ENCODE results near the gene PCCA. TPM values are rescaled to one million over a fixed set of nuclear protein-coding genes. Genes with fewer than 3 reads are reported as not detected.

The PCCA gene
- total and polyA plus RNA-seq, 9 donors = 23.5 to 62.4 (median 45.8) TPM

- Histone ChIP-seq H3K27me3 (no peaks in the 10 kb centered on the region), H3K4me3 (no peak overlapping the region), H3K27ac (no peak overlapping the region), H3K9me3 (no peaks in the 10 kb centered on the region), H3K36me3 (no peaks in the 10 kb centered on the region), H3K4me1 (ENCODE audit: insufficient read depth) (peaks cover 3% of the 10 kb centered on the region)
- TF ChIP-seq EP300 (IDR thresholded peaks at IDR 0.05) = no peak
- TF ChIP-seq, protein P1, sequence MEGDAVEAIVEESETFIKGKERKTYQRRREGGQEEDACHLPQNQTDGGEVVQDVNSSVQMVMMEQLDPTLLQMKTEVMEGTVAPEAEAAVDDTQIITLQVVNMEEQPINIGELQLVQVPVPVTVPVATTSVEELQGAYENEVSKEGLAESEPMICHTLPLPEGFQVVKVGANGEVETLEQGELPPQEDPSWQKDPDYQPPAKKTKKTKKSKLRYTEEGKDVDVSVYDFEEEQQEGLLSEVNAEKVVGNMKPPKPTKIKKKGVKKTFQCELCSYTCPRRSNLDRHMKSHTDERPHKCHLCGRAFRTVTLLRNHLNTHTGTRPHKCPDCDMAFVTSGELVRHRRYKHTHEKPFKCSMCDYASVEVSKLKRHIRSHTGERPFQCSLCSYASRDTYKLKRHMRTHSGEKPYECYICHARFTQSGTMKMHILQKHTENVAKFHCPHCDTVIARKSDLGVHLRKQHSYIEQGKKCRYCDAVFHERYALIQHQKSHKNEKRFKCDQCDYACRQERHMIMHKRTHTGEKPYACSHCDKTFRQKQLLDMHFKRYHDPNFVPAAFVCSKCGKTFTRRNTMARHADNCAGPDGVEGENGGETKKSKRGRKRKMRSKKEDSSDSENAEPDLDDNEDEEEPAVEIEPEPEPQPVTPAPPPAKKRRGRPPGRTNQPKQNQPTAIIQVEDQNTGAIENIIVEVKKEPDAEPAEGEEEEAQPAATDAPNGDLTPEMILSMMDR (IDR thresholded peaks at IDR 0.05) = no peak
- no peak for TF ChIP-seq POLR2A (IDR thresholded peaks at IDR 0.05)
- no peak for DNase-seq
- WGBS, 3 donors = 92 to 95% (median 94%) methylated on average over 11 of the region's 11 CpGs
- intact Hi-C loops (cut with DNase I) = no loop called here
These were observed 463.9 kb downstream of the PCCA start for GRCh38 chr13:100552755-100553154.

DNA sequence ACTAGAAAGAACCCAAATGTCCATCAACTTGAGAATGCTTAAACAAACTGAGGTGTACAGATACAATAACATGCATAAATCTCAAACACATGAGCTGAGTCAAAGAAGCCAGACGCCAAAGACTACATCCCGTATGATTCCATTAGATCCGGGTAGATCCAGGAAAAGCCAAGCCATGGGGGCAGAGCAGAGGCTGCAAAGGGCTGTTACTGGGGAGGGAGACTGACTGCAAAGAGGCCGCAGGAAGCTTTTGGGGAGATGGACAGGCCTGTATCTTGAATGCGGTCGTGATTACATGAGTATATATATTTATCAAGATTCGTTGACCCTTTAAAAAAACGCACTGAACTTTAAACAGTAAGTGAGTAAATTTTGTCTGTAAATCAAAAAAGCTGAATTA is 471.0 kb downstream of the PCCA start:
- no peaks in the 10 kb centered on the region for H3K27me3 ChIP-seq
- no peak overlapping the region for H3K27ac ChIP-seq
- WGBS, 3 donors = 93 to 94% (median 94%) methylated on average over 8 of the region's 8 CpGs
- H3K4me3 ChIP-seq = no peak overlapping the region
- H3K4me1 ChIP-seq (ENCODE audit: insufficient read depth) = peaks cover 9% of the 10 kb centered on the region
- no peak for TF ChIP-seq EP300 (IDR thresholded peaks at IDR 0.05)
- TF ChIP-seq, protein P1 (IDR thresholded peaks at IDR 0.05) = no peak
- TF ChIP-seq POLR2A (IDR thresholded peaks at IDR 0.05) = no peak
- intact Hi-C loops (cut with DNase I) = no loop called here
- H3K9me3 ChIP-seq = no peaks in the 10 kb centered on the region
- H3K36me3 ChIP-seq = no peaks in the 10 kb centered on the region
- DNase-seq = no peak

GRCh38 chr13:100560498-100561157 is 471.7 kb downstream of the PCCA start:
- Histone ChIP-seq H3K4me3 (no peak overlapping the region), H3K36me3 (no peaks in the 10 kb centered on the region), H3K4me1 (ENCODE audit: insufficient read depth) (peaks cover 10% of the 10 kb centered on the region), H3K27me3 (no peaks in the 10 kb centered on the region), H3K27ac (no peak overlapping the region), H3K9me3 (no peaks in the 10 kb centered on the region)
- intact Hi-C loops (cut with DNase I) = no loop called here
- TF ChIP-seq POLR2A (IDR thresholded peaks at IDR 0.05) (no peak), EP300 (IDR thresholded peaks at IDR 0.05) (no peak)
- TF ChIP-seq, protein P1 (IDR thresholded peaks at IDR 0.05) = no peak
- DNase-seq = no peak
- WGBS, 3 donors = 64 to 70% (median 65%) methylated on average over 15 of the region's 15 CpGs

DNA sequence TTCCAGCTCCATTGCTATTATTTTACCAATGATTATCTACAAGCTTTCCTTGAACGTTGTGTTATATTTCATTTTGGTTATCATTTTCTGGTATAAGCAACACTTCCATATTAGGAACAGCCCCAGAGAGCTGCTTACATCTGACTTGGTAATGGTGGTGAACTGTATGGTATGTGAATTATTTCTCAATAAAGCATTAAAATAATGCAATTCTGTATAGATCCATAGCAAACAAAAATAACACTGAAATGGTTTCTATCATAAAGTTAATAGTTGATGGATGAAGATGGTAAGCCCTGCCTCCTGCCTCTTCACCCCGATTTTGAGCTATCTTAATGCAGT is 472.2 kb downstream of the PCCA start:
- intact Hi-C loops (cut with DNase I) = no loop called here
- WGBS, 3 donors = 52 to 61% (median 52%) methylated on average over 2 of the region's 2 CpGs
- Histone ChIP-seq H3K27me3 (no peaks in the 10 kb centered on the region), H3K27ac (no peak overlapping the region), H3K4me3 (no peak overlapping the region), H3K9me3 (no peaks in the 10 kb centered on the region), H3K4me1 (ENCODE audit: insufficient read depth) (peaks cover 10% of the 10 kb centered on the region), H3K36me3 (no peaks in the 10 kb centered on the region)
- no peak for TF ChIP-seq POLR2A (IDR thresholded peaks at IDR 0.05)
- TF ChIP-seq EP300 (IDR thresholded peaks at IDR 0.05) = no peak
- no peak for DNase-seq

DNA sequence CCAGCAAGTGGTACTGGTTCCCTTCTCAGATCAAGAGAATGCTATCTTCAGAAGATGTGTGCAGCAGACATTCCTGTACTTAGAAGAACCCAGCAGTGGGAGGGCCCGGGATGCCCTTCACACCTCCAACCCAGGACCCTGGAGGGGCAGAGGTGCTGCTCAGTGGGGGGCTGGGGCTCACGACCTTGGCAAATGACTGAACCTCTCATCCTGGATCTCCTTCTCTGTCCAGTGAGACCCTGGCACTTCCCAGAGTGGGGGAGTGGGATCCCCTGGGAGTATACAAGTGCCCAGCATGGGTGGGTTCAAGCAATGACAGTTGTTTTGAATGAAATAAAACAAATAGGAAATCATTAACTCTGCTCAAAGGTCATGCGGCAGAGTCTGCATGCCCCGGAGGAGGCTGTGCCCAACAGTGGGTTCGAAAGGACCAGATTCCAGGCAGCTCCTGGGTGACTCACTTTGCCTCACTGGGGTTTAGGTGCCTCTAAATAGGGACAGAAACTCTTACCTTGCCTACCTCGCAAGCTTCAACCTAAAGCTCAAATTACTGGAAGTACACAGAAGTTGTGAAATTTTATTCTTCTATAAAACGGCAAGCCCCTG is 472.8 kb downstream of the PCCA start:
- intact Hi-C loops (cut with DNase I) = no loop called here

More for the DNA sequence above, 472.8 kb downstream of the PCCA start:
- Histone ChIP-seq H3K9me3 (no peaks in the 10 kb centered on the region), H3K36me3 (no peaks in the 10 kb centered on the region), H3K4me3 (no peak overlapping the region), H3K4me1 (ENCODE audit: insufficient read depth) (peaks cover 10% of the 10 kb centered on the region), H3K27ac (no peak overlapping the region), H3K27me3 (no peaks in the 10 kb centered on the region)
- 63 to 69% (median 65%) methylated on average over 7 of the region's 7 CpGs for WGBS, 3 donors
- no peak for DNase-seq
- TF ChIP-seq POLR2A (IDR thresholded peaks at IDR 0.05) (no peak), EP300 (IDR thresholded peaks at IDR 0.05) (no peak)
- TF ChIP-seq, protein P1 (IDR thresholded peaks at IDR 0.05) = no peak
